Peyer's patch (tissue), 4 donors: ENCODE data around the gene EIF3I. TPM values are rescaled to one million over a fixed set of nuclear protein-coding genes. Genes with fewer than 3 reads are reported as not detected.

ENCODE experiments used
- DNase-seq, 3 donors: peaks; one replicate each; pipeline ENCODE4 v3.0.0-alpha.2; 2017 to 2019
- H3K27ac ChIP-seq, 4 donors: fragments of 200-600 bp; sonication (generic); one replicate each; pipeline ENCODE4 v1.5.1; 2016 to 2019
- H3K27me3 ChIP-seq, 2 donors: fragments of 200-600 bp; sonication (generic); one replicate each; pipeline ENCODE4 v1.5.1; 2019
- H3K36me3 ChIP-seq, 3 donors: fragments of 200-600 bp; sonication (generic); one replicate each; pipeline ENCODE4 v1.5.1; 2016 to 2019
- H3K4me1 ChIP-seq, 4 donors: fragments of 200-600 bp; sonication (generic); one replicate each; pipeline ENCODE4 v1.5.1; 2016 to 2019
- H3K4me3 ChIP-seq, 4 donors: fragments of 200-600 bp; sonication (generic); 1 replicate in 3 of 4; 2 replicates in 1 of 4; pipeline ENCODE4 v1.5.1; 2016 to 2019; ENCODE audit warnings: mild to moderate bottlenecking in 1 of 4
- H3K9me3 ChIP-seq, 4 donors: fragments of 200-600 bp; sonication (generic); one replicate each; pipeline ENCODE4 v1.5.1; 2016 to 2019; ENCODE audit warnings: mild to moderate bottlenecking in 1 of 4
- CTCF ChIP-seq, 6 experiments: fragments of 450-650 bp in 4 of 6; fragments of 200-600 bp in 2 of 6; sonication (generic) in 1 of 6; IDR thresholded peaks; one replicate each; pipeline ENCODE4 v1.5.1; 2017 to 2019; ENCODE audit warnings: antibody characterized with exemption in 6 of 6, mild to moderate bottlenecking in 3 of 6, moderate library complexity in 1 of 6
- POLR2A ChIP-seq, 2 donors: fragments of 450-650 bp; IDR thresholded peaks; one replicate each; pipeline ENCODE4 v1.5.1; 2017; ENCODE audit warnings: antibody characterized with exemption in 2 of 2, mild to moderate bottlenecking in 2 of 2, moderate library complexity in 2 of 2
- total RNA-seq, 4 donors: library from RNA; depleted of rRNA; stranded (reverse); fragments of >200 nt; gene quantifications; one replicate each; pipeline ENCODE4 v1.1.0, GENCODE V29; 2016

EIF3I gene
- total RNA-seq, 4 donors from 2014 or later: 76.1 to 105 (median 84.7) TPM

DNA sequence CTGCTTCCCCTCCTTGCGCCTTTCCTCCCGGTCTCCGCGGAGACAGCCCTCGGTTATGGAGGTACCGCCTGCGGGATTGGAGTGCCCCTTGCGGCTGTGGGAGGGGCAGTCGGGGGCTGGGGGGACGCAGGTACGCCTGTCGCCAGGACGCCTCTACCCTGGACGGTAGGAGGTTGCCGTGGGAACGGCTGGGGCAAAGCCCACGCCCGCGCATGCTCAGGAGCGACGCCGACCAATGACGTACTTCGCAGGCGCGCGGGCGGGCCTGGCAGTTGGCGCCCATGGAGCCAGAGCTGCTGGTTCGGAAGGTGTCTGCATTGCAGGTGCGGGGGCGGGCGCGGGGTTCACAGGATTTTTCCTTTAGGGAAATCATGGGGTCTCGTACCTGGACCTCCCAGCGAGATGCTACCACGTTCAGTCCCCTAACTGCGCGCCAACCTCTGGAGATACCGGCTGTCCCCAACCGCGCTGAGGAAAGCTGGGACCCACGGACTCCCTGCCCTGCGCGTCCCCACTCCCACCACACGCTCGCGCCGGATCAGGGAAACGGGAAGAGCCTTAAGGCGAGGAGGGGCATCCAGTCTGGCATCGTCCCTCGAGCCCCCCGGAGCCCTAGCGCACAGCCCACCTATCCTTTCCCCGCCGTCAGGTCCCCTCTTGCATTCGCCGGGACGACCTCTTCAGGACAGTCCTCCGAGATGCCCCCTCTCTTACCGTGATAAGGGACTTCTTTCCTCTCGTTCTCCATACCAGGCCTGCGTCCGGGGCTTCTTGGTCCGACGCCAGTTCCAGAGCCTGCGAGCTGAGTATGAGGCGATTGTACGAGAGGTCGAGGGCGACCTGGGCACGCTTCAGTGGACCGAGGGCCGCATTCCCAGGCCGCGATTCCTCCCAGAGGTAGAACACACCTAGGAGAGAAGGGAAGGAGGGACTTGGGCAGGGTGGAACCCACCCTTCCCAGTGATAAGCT is 16.5 kb upstream of the EIF3I start, which contains the start of gene IQCC:
IQCC (plus strand) TSS at position 271 of the 970 bp plus-strand sequence; CDS start at position 282, 11 bp downstream.
- H3K36me3 ChIP-seq: no peaks in the 10 kb centered on the region

GRCh38 chr1:32208469-32208868 is 13.7 kb upstream of the EIF3I start:
- peak overlapping the region in 3 of 4 donors; percentile 1 to 85 (median 69) for H3K27ac ChIP-seq

More for the DNA sequence above, 16.5 kb upstream of the EIF3I start, which contains the start of gene IQCC:
- Histone ChIP-seq H3K9me3 (no peaks in the 10 kb centered on the region), H3K4me1 (peaks cover 0 to 41% (median 15%) of the 10 kb centered on the region in 4 donors), H3K4me3 (peak within 1 kb of the TSS; percentile 55 to 64 (median 56)), H3K27me3 (no peaks in the 10 kb centered on the region), H3K27ac (peak within 1 kb of the TSS in 2 of 4 donors; percentile 58 to 61)
- DNase-seq: peak; percentile 79 to 93 (median 91)
- TF ChIP-seq CTCF (IDR thresholded peaks at IDR 0.05) (no peak), POLR2A (IDR thresholded peaks at IDR 0.05) (peak; percentile 33 to 45)

DNA sequence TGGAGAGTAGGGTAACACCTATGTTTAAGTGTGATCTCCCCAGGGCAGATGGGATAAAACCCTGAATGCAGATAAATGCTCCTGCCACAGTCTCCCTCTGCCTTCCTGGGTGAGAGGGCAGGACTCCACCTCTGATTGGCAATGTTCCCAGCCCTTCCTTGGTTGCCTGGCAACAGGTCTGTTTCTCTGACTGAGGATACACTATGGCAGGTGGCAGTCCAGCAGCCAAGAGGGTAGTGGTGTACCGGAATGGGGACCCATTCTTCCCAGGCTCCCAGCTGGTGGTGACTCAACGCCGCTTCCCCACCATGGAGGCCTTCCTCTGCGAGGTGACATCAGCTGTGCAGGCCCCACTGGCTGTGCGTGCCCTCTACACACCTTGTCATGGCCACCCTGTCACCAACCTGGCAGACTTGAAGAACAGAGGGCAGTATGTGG is 13.3 kb upstream of the EIF3I start, which contains the start of gene DCDC2B:
DCDC2B (plus strand) TSS at position 199 of the 438 bp plus-strand sequence; CDS start at position 204, 5 bp downstream.
- Histone ChIP-seq H3K4me3 (no peak within 1 kb of the TSS), H3K9me3 (no peaks in the 10 kb centered on the region), H3K27ac (peak within 1 kb of the TSS in 3 of 4 donors; percentile 10 to 85 (median 69)), H3K36me3 (no peaks in the 10 kb centered on the region), H3K4me1 (peaks cover 0 to 26% (median 10%) of the 10 kb centered on the region in 4 donors), H3K27me3 (no peaks in the 10 kb centered on the region)
- DNase-seq: peak in 2 of 3 donors; percentile 90 to 92
- no peak for TF ChIP-seq CTCF (IDR thresholded peaks at IDR 0.05)
- no peak for TF ChIP-seq POLR2A (IDR thresholded peaks at IDR 0.05)

More at GRCh38 chr1:32208469-32208868, 13.7 kb upstream of the EIF3I start:
- peaks cover 0 to 26% (median 10%) of the 10 kb centered on the region in 4 donors for H3K4me1 ChIP-seq
- no peaks in the 10 kb centered on the region for H3K36me3 ChIP-seq
- H3K27me3 ChIP-seq: no peaks in the 10 kb centered on the region
- no peak overlapping the region for H3K4me3 ChIP-seq
- DNase-seq: no peak
- no peak for TF ChIP-seq POLR2A (IDR thresholded peaks at IDR 0.05)
- TF ChIP-seq CTCF (IDR thresholded peaks at IDR 0.05): no peak
- no peaks in the 10 kb centered on the region for H3K9me3 ChIP-seq

DNA sequence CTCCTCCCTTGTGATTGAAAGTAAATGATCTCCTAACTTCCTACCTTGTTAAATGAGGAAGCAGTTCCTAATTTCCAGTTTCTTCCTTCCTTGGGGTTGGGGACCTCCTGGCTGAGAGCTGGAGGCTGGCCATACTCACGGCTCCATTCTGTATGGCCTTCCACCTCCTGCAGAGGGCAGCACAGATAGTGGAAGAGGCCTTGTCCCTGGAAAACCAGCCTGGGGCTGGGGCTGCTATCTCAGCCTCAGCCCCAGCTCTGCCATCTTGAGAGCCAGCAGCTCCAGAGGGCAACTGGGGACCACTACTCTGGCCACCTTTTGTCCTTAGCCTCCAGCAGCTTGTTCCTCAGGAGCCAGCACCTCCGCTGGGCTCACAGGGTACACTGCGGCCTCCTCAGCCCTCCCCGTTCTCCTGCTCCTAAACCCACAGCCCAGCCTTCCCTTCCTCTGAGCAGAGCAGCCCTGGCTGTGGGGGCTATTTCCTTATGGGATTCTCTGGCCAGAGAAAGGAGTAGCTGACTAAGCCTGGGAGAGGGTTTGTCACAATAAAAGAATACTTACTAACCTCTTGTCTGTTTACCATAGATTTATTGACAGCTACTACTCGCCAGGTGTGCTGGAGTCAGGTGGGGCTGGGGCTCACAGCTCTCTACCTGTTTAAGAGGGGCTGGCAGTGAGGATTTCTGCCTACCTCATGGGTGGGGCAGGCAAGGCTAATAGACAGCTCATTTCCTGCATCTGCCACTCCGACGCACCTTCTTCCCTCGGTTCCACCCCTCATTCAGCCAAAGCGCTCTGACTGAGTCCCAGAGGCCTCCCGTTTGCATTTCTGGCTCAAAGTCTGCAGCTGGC is 6.4 kb upstream of the EIF3I start:
- Histone ChIP-seq H3K27me3 (no peaks in the 10 kb centered on the region), H3K9me3 (no peaks in the 10 kb centered on the region), H3K4me1 (peaks cover 0 to 16% (median 0%) of the 10 kb centered on the region in 4 donors), H3K4me3 (no peak overlapping the region), H3K36me3 (peaks cover 0 to 18% (median 0%) of the 10 kb centered on the region in 3 donors), H3K27ac (peak overlapping the region in 3 of 4 donors; percentile 47 to 68 (median 57))
- TF ChIP-seq POLR2A (IDR thresholded peaks at IDR 0.05) (no peak), CTCF (IDR thresholded peaks at IDR 0.05) (peak; percentile 56 to 84 (median 72))
- peak; percentile 54 to 84 (median 71) for DNase-seq

- DNase-seq: no peak
- H3K27me3 ChIP-seq: no peaks in the 10 kb centered on the region
- H3K4me1 ChIP-seq: peaks cover 0 to 23% (median 0%) of the 10 kb centered on the region in 4 donors
- H3K27ac ChIP-seq: peak overlapping the region in 3 of 4 donors; percentile 28 to 68 (median 46)
- H3K9me3 ChIP-seq: no peaks in the 10 kb centered on the region
- H3K36me3 ChIP-seq: peaks cover 0 to 18% (median 0%) of the 10 kb centered on the region in 3 donors
- H3K4me3 ChIP-seq: no peak overlapping the region
- no peak for TF ChIP-seq CTCF (IDR thresholded peaks at IDR 0.05)
- no peak for TF ChIP-seq POLR2A (IDR thresholded peaks at IDR 0.05)
Measured at GRCh38 chr1:32216566-32216965, 5.6 kb upstream of the EIF3I start.
